ENCODE data around the gene USP12.

USP12 gene

GRCh38 chr13:27183561-27184147, 12.0 kb upstream of the USP12 start:
- DNase-seq (ENCODE audit: low spot score) = no peak

GRCh38 chr13:27182844-27183497, 11.4 kb upstream of the USP12 start:
- DNase-seq (ENCODE audit: low spot score) = peak; percentile 90

GRCh38 chr13:27182054-27182453, 10.4 kb upstream of the USP12 start:
- no peak for DNase-seq (ENCODE audit: low spot score)

GRCh38 chr13:27177852-27178251, 6.2 kb upstream of the USP12 start:
- no peak for DNase-seq (ENCODE audit: low spot score)

- DNase-seq (ENCODE audit: low spot score) = no peak
Observed at GRCh38 chr13:27176470-27177410, 5.1 kb upstream of the USP12 start.

GRCh38 chr13:27174766-27175455, 3.3 kb upstream of the USP12 start:
- peak; percentile 24 for DNase-seq (ENCODE audit: low spot score)

GRCh38 chr13:27172495-27172842, 858 bp upstream of the USP12 start:
- DNase-seq (ENCODE audit: low spot score) = peak; percentile 40

- peak; percentile 95 for DNase-seq (ENCODE audit: low spot score)
Observed at GRCh38 chr13:27171827-27172494, 350 bp upstream of the USP12 start.

- DNase-seq (ENCODE audit: low spot score) = peak; percentile 8
Observed at GRCh38 chr13:27170516-27171243, 931 bp downstream of the USP12 start.

GRCh38 chr13:27170221-27170515, 1.4 kb downstream of the USP12 start:
- DNase-seq (ENCODE audit: low spot score) = peak; percentile 52

- DNase-seq (ENCODE audit: low spot score) = no peak
Observed at GRCh38 chr13:27168906-27169657, 2.5 kb downstream of the USP12 start.

GRCh38 chr13:27168086-27168485, 3.5 kb downstream of the USP12 start:
- DNase-seq (ENCODE audit: low spot score) = no peak

- DNase-seq (ENCODE audit: low spot score) = no peak
Observed at GRCh38 chr13:27166313-27166712, 5.3 kb downstream of the USP12 start.

- DNase-seq (ENCODE audit: low spot score) = no peak
Observed at GRCh38 chr13:27161980-27162379, 9.6 kb downstream of the USP12 start.

- DNase-seq (ENCODE audit: low spot score) = no peak
Observed at GRCh38 chr13:27161423-27161822, 10.2 kb downstream of the USP12 start.

GRCh38 chr13:27160657-27161295, 10.8 kb downstream of the USP12 start:
- DNase-seq (ENCODE audit: low spot score) = no peak

GRCh38 chr13:27159806-27160563, 11.6 kb downstream of the USP12 start:
- no peak for DNase-seq (ENCODE audit: low spot score)

- DNase-seq (ENCODE audit: low spot score) = no peak
Observed at GRCh38 chr13:27158335-27158734, 13.3 kb downstream of the USP12 start.

Measured in AG08395 (cell line).